ENCODE results near the gene TM9SF4. TPM values are rescaled to one million over a fixed set of nuclear protein-coding genes. Genes with fewer than 3 reads are reported as not detected.

The TM9SF4 gene
- total and polyA plus RNA-seq, 2 of the 8 experiments (the other 6 are each of a cell fraction or from before 2014, with no cell fraction given) = 38.4 to 68.7 TPM

DNA sequence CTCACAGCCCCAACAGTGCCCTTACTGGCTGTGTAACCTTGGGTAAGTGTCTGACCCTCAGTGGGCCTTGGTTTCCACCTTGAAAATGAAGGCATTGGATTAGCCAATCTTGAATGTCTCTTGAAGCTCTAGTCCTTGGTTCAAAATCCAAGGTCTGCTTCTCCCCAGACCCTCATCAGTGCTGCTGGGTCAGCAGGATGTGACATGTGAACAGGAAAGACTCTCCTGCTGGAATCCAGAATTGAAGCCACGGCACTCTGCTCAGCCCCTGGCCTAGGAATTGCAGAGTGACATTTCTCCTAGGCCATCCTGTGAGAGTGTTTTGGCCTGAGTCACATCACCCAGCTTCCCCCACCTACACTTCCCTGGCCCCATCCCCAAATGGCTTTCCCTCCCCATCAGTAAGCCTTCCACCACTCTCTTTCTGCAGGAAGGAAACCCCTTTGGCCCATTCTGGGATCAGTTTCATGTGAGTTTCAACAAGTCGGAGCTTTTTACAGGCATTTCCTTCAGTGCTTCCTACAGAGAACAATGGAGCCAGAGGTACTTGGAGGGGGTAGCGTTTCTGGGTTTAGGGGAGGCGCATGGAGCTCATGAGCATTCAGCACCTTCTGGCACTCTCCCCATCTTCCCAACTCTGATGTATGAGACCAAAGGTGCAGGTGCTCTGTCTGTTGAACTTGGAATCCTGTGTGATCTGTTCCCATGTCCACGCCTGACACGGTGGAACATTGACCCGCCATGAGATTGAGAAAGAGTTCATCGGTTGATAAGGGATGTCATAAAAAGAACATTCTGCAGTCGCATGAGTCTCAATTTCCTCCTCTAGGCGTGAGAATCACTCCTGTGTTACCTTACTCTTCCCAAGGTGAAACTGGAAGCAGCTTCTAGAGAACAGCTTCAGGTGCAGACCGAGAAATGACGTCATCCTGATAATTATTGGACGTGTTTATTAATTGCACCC lies 106.9 kb downstream of the TM9SF4 start:
- peaks cover 2 to 4% of the 10 kb centered on the region in 2 experiments for H4K20me1 ChIP-seq (replicated peaks in 1 of 2; ENCODE audit: control insufficient read depth in 1 of 2, insufficient read depth in 2 of 2, low read length in 2 of 2)
- 90% methylated on average over 13 of the region's 13 CpGs; no CpG with 5 or more reads in 1 of the 2 experiments for WGBS, 2 experiments (ENCODE audit: extremely low coverage in 1 of 2, insufficient coverage in 1 of 2, insufficient read length in 1 of 2, insufficient replicate concordance in 2 of 2, low coverage in 1 of 2, low lambda C conversion rate in 2 of 2, missing lambda C conversion rate in 1 of 2)
- no peak overlapping the region for H3K18ac ChIP-seq (ENCODE audit: extremely low read depth, low read length)
- POLR2A ChIA-PET (ENCODE audit: partially characterized antibody) = interaction anchor here (0.6 to 3.4 kb wide), 6 partner anchors 8 to 25 kb away, joined by 3 to 16 read pairs (median 3); no protein-coding TSS in a partner anchor
- H3K4me2 ChIP-seq (ENCODE audit: insufficient read depth in 1 of 2, low read depth in 2 of 2, low read length in 2 of 2) = no peak overlapping the region
- no peak overlapping the region for H3K4me3 ChIP-seq (ENCODE audit: extremely low read depth in 1 of 4, insufficient read depth in 2 of 4, low read depth in 3 of 4, low read length in 4 of 4)
- CTCF ChIA-PET (ENCODE audit: partially characterized antibody) = no interaction called here
- no peak overlapping the region for H3K27ac ChIP-seq (ENCODE audit: low read depth, low read length)
- H3K4ac ChIP-seq (replicated peaks; ENCODE audit: insufficient read length, low read depth, low read length) = no peak overlapping the region
- H2AK5ac ChIP-seq (ENCODE audit: low read depth, low read length) = no peak overlapping the region
- H2BK15ac ChIP-seq (ENCODE audit: low read length) = no peak overlapping the region
- H4K8ac ChIP-seq (ENCODE audit: extremely low read depth, insufficient read depth, low read length) = no peak overlapping the region
- H3K9ac ChIP-seq (replicated peaks in 1 of 4; ENCODE audit: extremely low read depth in 1 of 4, low read depth in 3 of 4, low read length in 3 of 4) = no peak overlapping the region
- H3K79me1 ChIP-seq (ENCODE audit: low read depth, low read length) = no peaks in the 10 kb centered on the region; the same call in 1 of the 2 replicates
- H3K23ac ChIP-seq (ENCODE audit: insufficient read length) = no peak overlapping the region
- no peak overlapping the region for H2BK120ac ChIP-seq (replicated peaks; ENCODE audit: low read depth, low read length)
- no peaks in the 10 kb centered on the region for H3K4me1 ChIP-seq (replicated peaks in 1 of 4; ENCODE audit: control insufficient read depth in 3 of 4, insufficient read depth in 4 of 4, low read length in 3 of 4)
- no peak overlapping the region for H3K14ac ChIP-seq (ENCODE audit: insufficient read length)
- no peaks in the 10 kb centered on the region for H3K23me2 ChIP-seq (ENCODE audit: low read depth, low read length)
- H3K56ac ChIP-seq (replicated peaks; ENCODE audit: insufficient read length, low read depth, low read length) = no peak overlapping the region
- no peak overlapping the region for H2BK5ac ChIP-seq (ENCODE audit: low read depth, low read length)
- H3K79me2 ChIP-seq (ENCODE audit: control insufficient read depth in 1 of 2, insufficient read depth in 2 of 2, low read length in 2 of 2) = no peaks in the 10 kb centered on the region
- no peak overlapping the region for H2BK20ac ChIP-seq (ENCODE audit: low read length)
- H2AFZ ChIP-seq (ENCODE audit: low read length) = no peak overlapping the region
- no peaks in the 10 kb centered on the region for H3K9me3 ChIP-seq (ENCODE audit: insufficient read depth in 2 of 2, low read depth in 1 of 2, low read length in 1 of 2)
- H4K5ac ChIP-seq (ENCODE audit: insufficient read length, low read depth, low read length) = no peak overlapping the region
- H2BK12ac ChIP-seq (ENCODE audit: low read depth, low read length) = no peak overlapping the region
- H3K36me3 ChIP-seq (ENCODE audit: control insufficient read depth in 2 of 4, insufficient read depth in 4 of 4, low read length in 3 of 4) = peaks cover 30 to 40% (median 31%) of the 10 kb centered on the region in 4 experiments
- H4K91ac ChIP-seq (replicated peaks; ENCODE audit: insufficient read length, low read length) = no peak overlapping the region
- H3K27me3 ChIP-seq (replicated peaks in 1 of 4; ENCODE audit: control insufficient read depth in 3 of 4, extremely low read depth in 1 of 4, insufficient read depth in 3 of 4, low read length in 3 of 4) = no peaks in the 10 kb centered on the region
- DNase-seq (ENCODE audit: low read depth in 1 of 2, low spot score in 2 of 2) (no peak), FAIRE-seq (no peak)
- no peak for TF ChIP-seq ATF3 (IDR thresholded peaks at IDR 0.05; ENCODE audit: insufficient read depth, low read depth, low read length)
- no peak for TF ChIP-seq TCF12 (IDR thresholded peaks at IDR 0.05; ENCODE audit: low read depth, low read length)
- TF ChIP-seq CBX5 (IDR thresholded peaks at IDR 0.05; ENCODE audit: low read depth, low read length) = no peak
- TF ChIP-seq HDAC2 (IDR thresholded peaks at IDR 0.05; ENCODE audit: borderline replicate concordance in 1 of 2, low read depth in 2 of 2, low read length in 2 of 2) = no peak
- TF ChIP-seq EGR1 (IDR thresholded peaks at IDR 0.05; ENCODE audit: borderline replicate concordance, low read depth, low read length) = no peak
- TF ChIP-seq BRCA1 (IDR thresholded peaks at IDR 0.05; ENCODE audit: low read depth, low read length) = no peak
- no peak for TF ChIP-seq SP2 (IDR thresholded peaks at IDR 0.05; ENCODE audit: low read length)
- TF ChIP-seq KDM4A (IDR thresholded peaks at IDR 0.05; ENCODE audit: low read depth, low read length, severe bottlenecking) = no peak
- TF ChIP-seq BACH1 (IDR thresholded peaks at IDR 0.05; ENCODE audit: low read length) = no peak
- TF ChIP-seq SIN3A (conservative IDR thresholded peaks at IDR 0.05 in 1 of 2, IDR thresholded peaks at IDR 0.05 in 1 of 2; ENCODE audit: low read depth in 1 of 2, low read length in 2 of 2) = no peak

Data from H1 (cell line).